ENCODE results near the gene ATP8B3.

The ATP8B3 gene

DNA sequence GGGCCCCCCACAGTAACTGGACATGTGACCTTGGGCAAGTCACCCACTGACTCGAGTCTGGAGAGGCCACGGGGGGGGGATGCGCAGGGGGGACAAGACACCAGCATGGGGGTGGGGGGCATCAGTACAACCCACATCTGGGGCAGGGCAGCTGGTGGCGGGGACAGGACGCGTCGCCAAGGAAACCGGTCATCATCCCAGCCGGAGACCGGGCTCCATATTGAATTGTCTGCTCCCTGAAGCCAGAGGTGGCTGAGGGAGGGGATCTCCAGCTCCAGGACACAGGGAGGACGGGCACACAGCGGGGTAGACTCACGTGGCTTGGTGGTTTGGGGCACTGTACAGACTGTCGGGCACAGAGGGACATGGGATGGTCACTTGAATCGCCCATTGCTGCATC lies 47.3 kb downstream of the ATP8B3 start:
- no peak overlapping the region for H3K27ac ChIP-seq (ENCODE audit: low read length)
- H3K4me1 ChIP-seq (ENCODE audit: insufficient read depth, low read length), result peaks cover 16% of the 10 kb centered on the region
- no peaks in the 10 kb centered on the region for H3K79me2 ChIP-seq (ENCODE audit: insufficient read depth, low read length)
- no peak overlapping the region for H2AFZ ChIP-seq (ENCODE audit: low read depth, low read length)
- no peaks in the 10 kb centered on the region for H3K9me3 ChIP-seq (ENCODE audit: insufficient read depth, low read length, severe bottlenecking)
- no peak overlapping the region for H3K4me3 ChIP-seq (ENCODE audit: low read depth in 1 of 2, low read length in 2 of 2)
- no peaks in the 10 kb centered on the region for H3K36me3 ChIP-seq (ENCODE audit: insufficient read depth, low read length)
- TF ChIP-seq EZH2 (IDR thresholded peaks at IDR 0.05; ENCODE audit: borderline replicate concordance, low read depth, low read length, severe bottlenecking), result no peak
- TF ChIP-seq, protein P1, sequence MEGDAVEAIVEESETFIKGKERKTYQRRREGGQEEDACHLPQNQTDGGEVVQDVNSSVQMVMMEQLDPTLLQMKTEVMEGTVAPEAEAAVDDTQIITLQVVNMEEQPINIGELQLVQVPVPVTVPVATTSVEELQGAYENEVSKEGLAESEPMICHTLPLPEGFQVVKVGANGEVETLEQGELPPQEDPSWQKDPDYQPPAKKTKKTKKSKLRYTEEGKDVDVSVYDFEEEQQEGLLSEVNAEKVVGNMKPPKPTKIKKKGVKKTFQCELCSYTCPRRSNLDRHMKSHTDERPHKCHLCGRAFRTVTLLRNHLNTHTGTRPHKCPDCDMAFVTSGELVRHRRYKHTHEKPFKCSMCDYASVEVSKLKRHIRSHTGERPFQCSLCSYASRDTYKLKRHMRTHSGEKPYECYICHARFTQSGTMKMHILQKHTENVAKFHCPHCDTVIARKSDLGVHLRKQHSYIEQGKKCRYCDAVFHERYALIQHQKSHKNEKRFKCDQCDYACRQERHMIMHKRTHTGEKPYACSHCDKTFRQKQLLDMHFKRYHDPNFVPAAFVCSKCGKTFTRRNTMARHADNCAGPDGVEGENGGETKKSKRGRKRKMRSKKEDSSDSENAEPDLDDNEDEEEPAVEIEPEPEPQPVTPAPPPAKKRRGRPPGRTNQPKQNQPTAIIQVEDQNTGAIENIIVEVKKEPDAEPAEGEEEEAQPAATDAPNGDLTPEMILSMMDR (IDR thresholded peaks at IDR 0.05; ENCODE audit: borderline replicate concordance, extremely low read depth, low read length, poor library complexity, severe bottlenecking), result no peak
- H4K20me1 ChIP-seq (ENCODE audit: insufficient read depth, low read length), result no peaks in the 10 kb centered on the region
- no peak for DNase-seq
- peaks cover 5% of the 10 kb centered on the region for H3K27me3 ChIP-seq (ENCODE audit: insufficient read depth, low read length, poor library complexity)
- no peak overlapping the region for H3K4me2 ChIP-seq (ENCODE audit: insufficient read depth, low read length)
- ATAC-seq (ENCODE audit: insufficient read depth, low read depth), result no peak
- no peak overlapping the region for H3K9ac ChIP-seq (ENCODE audit: low read depth, low read length)

DNA sequence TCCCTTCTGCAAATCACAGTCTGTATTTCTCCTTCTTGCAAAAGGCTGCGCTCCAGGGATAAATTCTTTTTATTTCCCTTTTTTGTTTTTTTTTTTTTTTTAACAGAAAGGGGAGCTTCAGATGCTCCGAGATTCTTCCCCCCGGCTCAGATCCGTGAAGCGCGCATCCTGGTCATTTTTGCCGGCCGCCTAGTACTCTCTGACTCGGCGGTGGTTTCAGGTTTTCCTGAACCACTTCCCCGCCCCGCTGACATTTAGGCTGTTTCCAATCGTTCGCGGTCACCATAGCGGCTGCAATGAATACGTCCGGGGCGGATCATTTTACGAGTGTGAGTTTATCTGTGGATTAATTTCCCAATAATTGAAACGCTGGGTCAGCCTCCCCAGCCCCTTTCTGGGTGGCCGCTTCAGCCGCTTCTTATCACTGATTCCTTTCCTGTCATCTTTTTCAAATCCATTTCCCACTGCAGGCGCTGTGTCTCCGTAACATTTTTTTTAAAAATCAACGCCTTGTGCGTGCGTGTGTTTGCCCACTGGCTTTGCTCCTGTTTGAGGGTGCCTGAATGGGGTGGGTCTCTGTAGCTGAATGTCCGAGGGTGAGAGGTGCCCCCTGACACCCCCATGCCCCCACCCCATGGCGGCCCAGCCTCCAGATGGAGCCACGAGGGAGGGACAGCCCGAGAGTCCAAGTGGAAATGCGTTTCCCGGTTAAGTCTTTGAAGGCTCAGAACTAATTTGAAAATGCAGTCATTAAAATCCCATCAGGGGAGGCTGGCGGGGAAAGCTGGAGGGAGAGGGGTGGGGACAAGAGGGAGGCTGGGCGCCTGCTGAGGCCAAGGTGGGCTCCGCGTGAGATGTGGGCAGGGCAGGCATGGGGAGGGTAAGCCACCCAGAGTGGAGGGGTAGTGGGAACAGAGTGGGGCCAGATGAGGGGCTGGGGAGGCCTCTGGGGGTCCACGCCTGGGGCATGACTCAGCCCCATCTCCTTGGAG lies 48.1 kb downstream of the ATP8B3 start:
- Histone ChIP-seq H3K27ac (ENCODE audit: low read length) (no peak overlapping the region), H4K20me1 (ENCODE audit: insufficient read depth, low read length) (no peaks in the 10 kb centered on the region), H2AFZ (ENCODE audit: low read depth, low read length) (no peak overlapping the region), H3K4me1 (ENCODE audit: insufficient read depth, low read length) (peaks cover 16% of the 10 kb centered on the region), H3K36me3 (ENCODE audit: insufficient read depth, low read length) (no peaks in the 10 kb centered on the region), H3K79me2 (ENCODE audit: insufficient read depth, low read length) (no peaks in the 10 kb centered on the region), H3K9ac (ENCODE audit: low read depth, low read length) (no peak overlapping the region), H3K4me2 (ENCODE audit: insufficient read depth, low read length) (no peak overlapping the region), H3K4me3 (ENCODE audit: low read depth in 1 of 2, low read length in 2 of 2) (no peak overlapping the region), H3K27me3 (ENCODE audit: insufficient read depth, low read length, poor library complexity) (peaks cover 5% of the 10 kb centered on the region), H3K9me3 (ENCODE audit: insufficient read depth, low read length, severe bottlenecking) (no peaks in the 10 kb centered on the region)
- TF ChIP-seq, protein P1 (IDR thresholded peaks at IDR 0.05; ENCODE audit: borderline replicate concordance, extremely low read depth, low read length, poor library complexity, severe bottlenecking), result no peak
- TF ChIP-seq EZH2 (IDR thresholded peaks at IDR 0.05; ENCODE audit: borderline replicate concordance, low read depth, low read length, severe bottlenecking), result no peak
- no peak for ATAC-seq (ENCODE audit: insufficient read depth, low read depth)
- DNase-seq, result no peak

DNA sequence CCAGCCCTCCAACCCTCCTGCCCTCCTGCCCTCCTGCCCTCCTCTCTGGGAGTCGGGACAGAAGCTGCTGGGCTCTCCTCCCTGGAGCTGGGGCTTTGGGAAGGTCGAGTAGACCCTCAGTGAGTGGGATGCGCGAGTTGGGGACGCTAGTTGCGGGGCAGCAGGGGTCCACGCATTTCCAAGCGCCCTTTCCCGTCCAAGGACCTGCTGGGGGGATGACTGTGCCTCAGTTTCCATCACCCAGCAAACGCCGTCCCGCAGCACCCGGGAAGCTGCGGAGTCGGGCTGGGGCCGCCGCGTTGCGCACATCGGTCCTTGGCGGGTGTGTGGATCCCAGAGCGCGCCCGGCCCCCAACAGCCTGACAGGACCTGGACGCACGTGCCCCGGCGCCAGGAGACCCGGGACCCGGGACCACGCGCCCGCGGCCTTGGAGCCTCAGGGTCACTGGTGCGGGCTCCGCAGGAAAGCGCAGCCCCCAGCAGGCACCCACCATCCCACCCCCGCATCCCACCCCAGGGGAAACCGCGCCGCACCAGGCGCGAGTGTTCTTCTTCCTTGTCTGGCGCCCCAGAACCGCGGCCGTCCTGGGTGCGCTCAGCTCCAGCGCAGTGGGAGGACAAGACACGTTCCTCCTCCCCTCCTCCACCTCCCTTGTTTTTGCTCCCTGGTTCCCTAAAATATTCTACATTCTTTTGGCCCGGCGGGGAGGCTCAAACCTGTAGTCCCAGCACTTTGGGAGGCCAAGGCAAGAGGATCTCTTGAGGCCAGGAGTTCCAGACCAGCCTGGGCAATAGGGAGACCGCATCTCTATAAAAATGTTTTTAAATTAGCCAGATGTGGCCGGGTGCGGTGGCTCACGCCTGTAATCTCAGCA lies 49.6 kb downstream of the ATP8B3 start:
- no peaks in the 10 kb centered on the region for H3K9me3 ChIP-seq (ENCODE audit: insufficient read depth, low read length, severe bottlenecking)
- no peaks in the 10 kb centered on the region for H3K79me2 ChIP-seq (ENCODE audit: insufficient read depth, low read length)
- H4K20me1 ChIP-seq (ENCODE audit: insufficient read depth, low read length), result no peaks in the 10 kb centered on the region
- H2AFZ ChIP-seq (ENCODE audit: low read depth, low read length), result no peak overlapping the region
- H3K27me3 ChIP-seq (ENCODE audit: insufficient read depth, low read length, poor library complexity), result peaks cover 5% of the 10 kb centered on the region
- no peaks in the 10 kb centered on the region for H3K36me3 ChIP-seq (ENCODE audit: insufficient read depth, low read length)
- no peak overlapping the region for H3K27ac ChIP-seq (ENCODE audit: low read length)
- no peak overlapping the region for H3K9ac ChIP-seq (ENCODE audit: low read depth, low read length)
- DNase-seq (no peak), ATAC-seq (ENCODE audit: insufficient read depth, low read depth) (no peak)
- H3K4me2 ChIP-seq (ENCODE audit: insufficient read depth, low read length), result no peak overlapping the region
- H3K4me1 ChIP-seq (ENCODE audit: insufficient read depth, low read length), result peaks cover 9% of the 10 kb centered on the region
- H3K4me3 ChIP-seq (ENCODE audit: low read depth in 1 of 2, low read length in 2 of 2), result no peak overlapping the region
- no peak for TF ChIP-seq EZH2 (IDR thresholded peaks at IDR 0.05; ENCODE audit: borderline replicate concordance, low read depth, low read length, severe bottlenecking)
- TF ChIP-seq, protein P1 (IDR thresholded peaks at IDR 0.05; ENCODE audit: borderline replicate concordance, extremely low read depth, low read length, poor library complexity, severe bottlenecking), result no peak

Data from DND-41 (cell line).